NCI-H1694 (cell line): ENCODE measurements around the gene TRDN.
"Not testable (repeated sequence)": the region's sequence is repeated elsewhere in the genome, so short reads cannot be mapped to it uniquely, and the experiment has no call there.

Experiments
- DNase-seq: peaks from one replicate; lab custom pipeline; 2025; lab: John Stamatoyannopoulos, UW

TRDN gene

GRCh38 chr6:123503619-123504018, 133.1 kb downstream of the TRDN start:
- DNase-seq: no peak

- no peak for DNase-seq
These were observed 139.7 kb downstream of the TRDN start for GRCh38 chr6:123497025-123497424.

DNA sequence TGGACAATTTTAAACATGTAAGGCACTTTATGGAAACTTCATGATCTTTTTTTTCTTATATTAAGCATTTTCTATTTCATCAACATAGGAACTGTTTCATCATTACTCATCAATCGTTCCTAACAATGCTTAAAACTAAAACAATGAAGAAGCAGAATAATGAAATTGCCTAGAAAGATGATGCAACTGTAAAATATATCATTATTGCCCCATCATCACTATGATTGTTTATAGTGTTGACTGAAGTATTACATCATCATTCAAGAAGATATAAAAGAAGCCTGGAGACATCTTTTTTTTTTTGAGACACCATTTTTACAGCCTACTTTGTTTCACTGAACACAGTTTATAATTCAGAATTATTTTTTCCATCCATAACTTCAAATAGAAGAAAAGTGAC, 147.2 kb downstream of the TRDN start:
- DNase-seq: no peak

DNA sequence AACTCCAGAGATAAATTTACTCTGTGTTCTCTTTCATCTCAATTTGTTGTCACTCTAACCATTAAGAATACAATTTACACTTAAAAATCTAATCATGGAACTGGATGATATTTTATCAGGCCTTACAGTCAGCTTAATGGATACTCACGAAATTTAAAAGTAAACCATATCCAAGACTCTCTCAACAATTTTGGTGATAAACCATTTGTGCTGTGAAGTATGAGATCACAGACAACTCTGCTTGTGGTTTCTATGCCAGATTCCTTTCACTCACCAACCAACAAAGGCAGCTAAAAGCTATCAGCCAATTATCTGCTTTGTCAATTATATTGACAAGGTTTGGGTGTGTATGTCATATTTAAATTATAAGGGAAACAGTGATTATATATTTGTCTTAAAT, 155.8 kb downstream of the TRDN start:
- DNase-seq: no peak

DNA sequence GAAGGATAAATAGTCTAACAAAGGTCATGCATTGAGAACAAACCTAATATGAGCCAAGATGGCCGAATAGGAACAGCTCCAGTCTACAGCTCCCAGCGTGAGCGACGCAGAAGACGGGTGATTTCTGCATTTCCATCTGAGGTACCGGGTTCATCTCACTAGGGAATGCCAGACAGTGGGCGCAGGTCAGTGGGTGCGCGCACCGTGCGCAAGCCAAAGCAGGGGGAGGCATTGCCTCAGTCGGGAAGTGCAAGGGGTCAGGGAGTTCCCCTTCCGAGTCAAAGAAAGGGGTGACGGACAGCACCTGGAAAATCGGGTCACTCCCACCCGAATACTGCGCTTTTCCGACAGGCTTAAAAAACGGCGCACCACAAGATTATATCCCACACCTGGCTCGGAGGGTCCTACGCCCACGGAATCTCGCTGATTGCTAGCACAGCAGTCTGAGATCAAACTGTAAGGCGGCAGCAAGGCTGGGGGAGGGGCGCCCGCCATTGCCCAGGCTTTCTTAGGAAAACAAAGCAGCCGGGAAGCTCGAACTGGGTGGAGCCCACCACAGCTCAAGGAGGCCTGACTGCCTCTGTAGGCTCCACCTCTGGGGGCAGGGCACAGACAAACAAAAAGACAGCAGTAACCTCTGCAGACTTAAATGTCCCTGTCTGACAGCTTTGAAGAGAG, 164.6 kb downstream of the TRDN start:
- DNase-seq: not testable (repeated sequence)

DNA sequence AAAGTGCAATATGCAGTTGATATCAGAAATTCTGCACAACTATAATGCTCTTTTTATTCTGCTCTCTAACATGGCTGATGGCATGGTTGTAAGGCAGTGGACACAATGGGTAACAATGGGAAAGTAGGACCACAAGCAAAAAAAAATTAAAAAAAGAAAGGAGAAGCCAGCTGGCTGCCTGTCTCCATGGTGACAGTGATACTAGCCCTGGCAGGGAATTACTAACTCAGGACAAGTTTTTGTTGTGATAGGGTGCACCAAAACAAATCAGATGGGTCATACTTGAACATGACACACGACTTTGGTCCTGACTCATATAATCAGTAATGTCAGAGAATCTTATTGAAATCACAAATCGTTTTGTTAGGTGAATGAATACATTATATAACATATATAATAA, 169.4 kb downstream of the TRDN start:
- no peak for DNase-seq

DNA sequence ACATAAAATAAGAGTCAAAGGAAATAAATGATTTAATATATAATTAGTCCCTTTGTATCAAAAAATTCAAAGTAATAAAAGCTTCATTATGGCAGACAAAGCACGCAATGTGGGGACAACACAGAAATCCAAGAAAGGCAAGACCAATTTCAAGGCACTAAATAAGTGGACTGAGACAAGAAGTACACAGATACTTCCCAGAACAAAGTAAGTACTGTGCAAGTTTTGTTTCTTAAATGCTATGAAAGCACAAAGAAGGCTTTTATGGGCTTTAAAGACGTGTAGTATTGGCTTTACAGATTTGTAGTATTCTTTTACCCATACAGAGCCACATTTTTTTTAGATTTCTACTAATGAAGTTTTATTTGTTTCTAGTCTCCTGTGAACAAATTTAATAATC, 174.6 kb downstream of the TRDN start:
- DNase-seq: no peak

GRCh38 chr6:123458218-123458617, 178.5 kb downstream of the TRDN start:
- no peak for DNase-seq

GRCh38 chr6:123456836-123457235, 179.9 kb downstream of the TRDN start:
- DNase-seq: no peak

GRCh38 chr6:123454448-123454847, 182.3 kb downstream of the TRDN start:
- no peak for DNase-seq

- not testable (repeated sequence) for DNase-seq
These were observed 183.7 kb downstream of the TRDN start for GRCh38 chr6:123453071-123453470.

DNA sequence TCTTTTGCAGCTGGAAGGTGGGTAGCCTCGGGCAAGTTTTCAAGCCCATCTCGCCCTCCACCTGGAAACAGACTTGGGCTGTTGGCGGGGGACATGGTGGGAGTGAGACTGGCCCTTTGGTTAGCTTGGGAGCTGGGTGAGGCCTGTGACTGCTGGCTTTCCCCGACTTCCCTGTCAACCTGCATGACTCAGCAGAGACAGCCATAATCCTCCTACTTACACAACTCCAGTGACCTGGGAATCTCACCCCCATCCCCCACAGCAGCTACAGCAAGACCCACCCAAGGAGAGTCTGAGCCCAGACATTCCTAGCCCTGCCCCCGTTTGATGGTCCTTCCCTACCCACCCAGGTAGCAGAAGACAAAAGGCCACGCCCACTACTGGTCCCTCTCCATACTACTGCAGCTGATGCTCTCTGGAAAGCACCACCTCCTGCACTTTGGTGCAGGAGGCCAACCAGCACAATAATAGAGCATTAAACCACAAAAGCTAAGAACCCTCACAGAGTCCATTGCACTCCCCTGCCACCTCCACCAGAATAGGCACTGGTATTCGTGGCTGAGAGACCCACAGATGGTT, 188.4 kb downstream of the TRDN start:
- no peak for DNase-seq

GRCh38 chr6:123447315-123447937, 189.3 kb downstream of the TRDN start:
- DNase-seq: no peak

GRCh38 chr6:123439371-123439770, 197.4 kb downstream of the TRDN start:
- no peak for DNase-seq

- no peak for DNase-seq
These were observed 202.6 kb downstream of the TRDN start for GRCh38 chr6:123434186-123434585.

DNA sequence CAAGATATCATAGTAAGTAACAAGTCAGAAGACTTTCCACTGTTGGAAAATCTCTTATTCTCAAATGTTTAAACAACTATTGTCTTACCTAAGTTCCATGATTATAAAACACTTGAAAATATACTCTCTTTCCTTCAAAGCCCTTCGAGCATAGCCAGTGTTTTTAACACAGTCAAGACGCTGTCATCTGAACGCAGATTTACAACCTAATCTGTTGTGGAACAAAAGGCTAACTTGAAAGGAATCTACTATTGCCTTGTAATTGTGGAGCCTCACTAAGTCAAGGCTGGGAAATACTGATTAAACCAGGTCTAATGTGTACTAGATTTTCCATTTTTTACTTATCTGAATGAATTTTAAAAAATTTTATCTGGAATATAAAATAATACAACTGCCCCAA, 205.8 kb downstream of the TRDN start:
- no peak for DNase-seq

- DNase-seq: no peak
These were observed 209.7 kb downstream of the TRDN start for GRCh38 chr6:123427008-123427407.

GRCh38 chr6:123423130-123423529, 213.6 kb downstream of the TRDN start:
- no peak for DNase-seq

GRCh38 chr6:123420512-123420911, 216.2 kb downstream of the TRDN start:
- peak; percentile 45 for DNase-seq

DNA sequence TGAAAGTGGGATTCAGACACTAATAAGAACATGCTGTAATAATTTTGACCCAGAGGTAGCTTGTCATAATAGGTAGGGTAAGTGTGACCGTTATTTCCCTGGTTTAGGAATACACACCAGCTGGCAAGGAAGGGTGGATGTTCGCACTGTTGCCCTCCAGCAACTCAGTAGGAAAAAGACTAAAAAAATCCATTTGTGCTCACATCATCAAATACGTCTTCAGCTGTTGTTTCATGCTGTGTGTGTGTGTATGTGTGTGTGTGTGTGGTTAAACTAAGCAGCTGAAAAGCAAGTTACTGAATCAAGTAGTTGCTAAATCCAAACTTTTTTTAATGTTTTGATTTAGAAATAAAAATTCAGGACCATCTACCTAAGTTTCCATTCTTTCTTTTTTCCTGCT, 218.7 kb downstream of the TRDN start:
- DNase-seq: peak; percentile 41

DNA sequence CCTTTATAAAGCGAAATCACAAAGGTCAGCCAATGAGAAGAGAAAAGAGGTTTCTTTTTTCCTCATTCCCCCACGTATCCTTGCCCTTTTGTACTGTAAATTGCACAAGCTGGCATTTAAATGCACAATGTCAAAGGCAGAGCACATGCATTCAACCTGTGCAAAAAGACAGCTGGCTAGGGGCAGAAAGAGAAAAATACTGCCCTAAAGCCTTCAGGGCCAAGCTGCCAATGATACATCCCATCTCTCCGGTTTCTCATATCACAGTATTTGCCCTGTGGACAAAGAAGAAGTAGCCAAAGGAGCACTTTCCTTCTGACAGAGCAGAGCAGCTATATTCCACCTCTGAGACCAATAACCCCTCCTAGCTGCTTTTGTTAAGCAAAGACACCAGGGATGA, 219.2 kb downstream of the TRDN start:
- peak; percentile 52 for DNase-seq

DNA sequence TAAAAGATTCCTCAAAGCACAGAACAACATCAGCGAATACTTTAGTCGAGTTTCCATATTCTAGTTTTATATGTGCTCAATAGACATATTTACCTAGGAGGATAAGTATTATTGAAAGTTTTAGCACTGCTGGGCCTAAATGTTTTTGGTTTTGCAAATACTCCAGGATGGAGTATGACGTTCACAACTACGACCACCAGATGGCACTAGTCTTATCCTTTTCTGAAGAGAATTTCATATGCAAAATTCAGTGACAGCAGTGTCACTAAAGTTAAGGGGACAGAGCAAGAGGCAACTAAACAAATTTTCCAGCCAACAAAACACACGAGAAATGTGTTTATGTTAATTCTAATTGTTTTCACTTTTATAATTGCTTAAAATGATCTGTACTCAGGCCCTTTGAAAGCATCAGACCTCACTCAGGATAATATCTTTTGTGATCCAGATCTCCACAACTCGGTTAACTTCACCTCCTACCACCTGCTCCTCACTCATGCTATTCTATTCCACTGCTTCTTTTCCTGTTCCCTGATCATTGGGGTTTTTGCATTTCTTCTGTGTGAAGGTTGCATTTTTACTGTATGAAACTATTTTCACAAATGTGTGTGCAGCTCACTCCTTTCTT, 220.8 kb downstream of the TRDN start:
- peak; percentile 71 for DNase-seq

GRCh38 chr6:123404975-123405374, 231.8 kb downstream of the TRDN start:
- no peak for DNase-seq
